OCI-LY7 (cell line): ENCODE measurements around the gene ADAMTS13. TPM values are rescaled to one million over a fixed set of nuclear protein-coding genes. Genes with fewer than 3 reads are reported as not detected.

ENCODE experiments used
- BruUV-seq: library from RNA; stranded (reverse); fragments of 400-500 nt; replicated peaks from 2 replicates; lab custom pipeline; 2021; lab: Mats Ljungman, UMichigan
- CTCF ChIA-PET: fragments of 300-600 bp; sonication (Branson Sonifier 250); formaldehyde crosslinking; loops from one replicate; lab custom pipeline; 2022; ENCODE audit warnings: antibody characterized with exemption; ENCODE audit not compliant: unreplicated experiment; lab: Charles Lee
- POLR2A ChIA-PET: fragments of 300-600 bp; sonication (Branson Sonifier 250); formaldehyde crosslinking; loops from one replicate; lab custom pipeline; 2022; ENCODE audit warnings: antibody characterized with exemption; lab: Charles Lee
- DNase-seq: peaks from one replicate; pipeline ENCODE4 v3.0.0-alpha.2; 2015; ENCODE audit warnings: low spot score
- H2AFZ ChIP-seq: fragments of 200-600 bp; sonication (generic), shearing (Covaris generic); 2 replicates; pipeline ENCODE4 v1.6.1; 2014; ENCODE audit warnings: mild to moderate bottlenecking, antibody characterized with exemption, low read length, moderate library complexity
- H3K27ac ChIP-seq: fragments of 200-600 bp; sonication (generic); 2 replicates; pipeline ENCODE4 v1.5.1; 2014; ENCODE audit warnings: mixed run types, low read depth, mild to moderate bottlenecking, moderate library complexity, low read length, inconsistent platforms; ENCODE audit not compliant: poor library complexity, severe bottlenecking
- H3K36me3 ChIP-seq: fragments of 200-600 bp; sonication (generic); 2 replicates; pipeline ENCODE4 v1.6.1; 2014; ENCODE audit warnings: mild to moderate bottlenecking, antibody characterized with exemption, low read length, moderate library complexity, mixed read lengths; ENCODE audit not compliant: insufficient read depth
- H3K4me1 ChIP-seq: fragments of 200-600 bp; sonication (generic); 2 replicates; pipeline ENCODE4 v1.5.1; 2014; ENCODE audit warnings: mild to moderate bottlenecking, low read length; ENCODE audit not compliant: insufficient read depth, poor library complexity, severe bottlenecking
- H3K4me2 ChIP-seq: fragments of 200-600 bp; sonication (generic); 2 replicates; pipeline ENCODE4 v1.6.1; 2014; ENCODE audit warnings: mild to moderate bottlenecking, low read length
- H3K4me3 ChIP-seq: fragments of 200-600 bp; sonication (generic); 2 replicates; pipeline ENCODE4 v1.5.1; 2014; ENCODE audit warnings: mild to moderate bottlenecking, low read depth, low read length; ENCODE audit not compliant: poor library complexity, severe bottlenecking
- H3K79me2 ChIP-seq: fragments of 200-600 bp; sonication (generic); 2 replicates; pipeline ENCODE4 v1.6.1; 2016; ENCODE audit warnings: low read depth, mild to moderate bottlenecking, low read length, moderate library complexity, mixed read lengths; ENCODE audit not compliant: insufficient read depth
- H3K9me2 ChIP-seq: fragments of 200-600 bp; sonication (generic); 2 replicates; pipeline ENCODE4 v1.6.1; 2016; ENCODE audit warnings: mild to moderate bottlenecking, low read length, mixed read lengths; ENCODE audit not compliant: insufficient read depth
- H3K9me3 ChIP-seq: fragments of 200-600 bp; sonication (generic); 2 replicates; pipeline ENCODE4 v1.6.1; 2014; ENCODE audit warnings: mild to moderate bottlenecking, mixed run types, low read length, mixed read lengths
- H4K20me1 ChIP-seq: fragments of 200-600 bp; sonication (generic); 2 replicates; pipeline ENCODE4 v1.6.1; 2014; ENCODE audit warnings: mild to moderate bottlenecking, antibody characterized with exemption, low read length, moderate library complexity, mixed read lengths; ENCODE audit not compliant: insufficient read depth
- CTCF ChIP-seq: fragments of 200-600 bp; sonication (generic); conservative IDR thresholded peaks from 2 replicates; pipeline ENCODE4 v1.5.1; 2014; ENCODE audit warnings: mild to moderate bottlenecking, antibody characterized with exemption, low read length, moderate library complexity, mixed read lengths
- EZH2phosphoT487 ChIP-seq: fragments of 200-600 bp; sonication (generic); IDR thresholded peaks from 2 replicates; pipeline ENCODE4 v1.6.1; 2018; ENCODE audit warnings: low read depth, borderline replicate concordance, mild to moderate bottlenecking, mixed run types, antibody characterized with exemption, low read length, moderate library complexity, mixed read lengths
- intact Hi-C: fragments of 100-400 bp; cut with micrococcal nuclease; formaldehyde crosslinking; loops from one replicate; pipeline ENCODE4 v1.10.0; 2022; ENCODE audit not compliant: unreplicated experiment
- total RNA-seq, 2 experiments: library from RNA; depleted of rRNA in 1 of 2; stranded (reverse); fragments of >200 nt in 1 of 2; shearing (Covaris generic) in 1 of 2; gene quantifications; 2 replicates each; pipeline ENCODE4 v1.2.3, GENCODE V29; 2014 to 2022

Gene ADAMTS13
- total RNA-seq, 2 experiments from 2014 or later, result 6.2 to 18.1 TPM

GRCh38 chr9:133379153-133380086 lies 42.7 kb upstream of the ADAMTS13 start:
- peaks cover 10% of the 10 kb centered on the region for H3K4me1 ChIP-seq
- 0 out of 2 replicates have a peak, but pooled peaks cover 7% of the 10 kb centered on the region for H3K9me3 ChIP-seq
- no peak overlapping the region for H2AFZ ChIP-seq
- H3K36me3 ChIP-seq, result no peaks in the 10 kb centered on the region
- no peak for TF ChIP-seq EZH2phosphoT487
- TF ChIP-seq CTCF, result no peak
- no peaks in the 10 kb centered on the region for H3K9me2 ChIP-seq
- ChIA-PET POLR2A (interaction anchor here (1.3 kb wide), 1 partner anchor 14 kb away, joined by 3 read pairs; no protein-coding TSS in a partner anchor), CTCF (no interaction called here)
- intact Hi-C loops, result no loop called here
- H3K79me2 ChIP-seq, result peaks cover 14% of the 10 kb centered on the region
- DNase-seq, result no peak
- no peak overlapping the region for H3K4me2 ChIP-seq
- H3K4me3 ChIP-seq, result no peak overlapping the region
- no TSS peak for BruUV-seq
- H3K27ac ChIP-seq, result no peak overlapping the region
- peaks cover 7% of the 10 kb centered on the region for H4K20me1 ChIP-seq

GRCh38 chr9:133380734-133381133 lies 41.4 kb upstream of the ADAMTS13 start:
- TF ChIP-seq CTCF (no peak), EZH2phosphoT487 (no peak)
- no peaks in the 10 kb centered on the region for H3K9me2 ChIP-seq
- no peaks in the 10 kb centered on the region for H3K36me3 ChIP-seq
- DNase-seq, result no peak
- CTCF ChIA-PET, result no interaction called here
- H3K4me2 ChIP-seq, result no peak overlapping the region
- intact Hi-C loops, result no loop called here
- H2AFZ ChIP-seq, result no peak overlapping the region
- H3K27ac ChIP-seq, result no peak overlapping the region
- no peak overlapping the region for H3K4me3 ChIP-seq
- H3K9me3 ChIP-seq, result 0 out of 2 replicates have a peak, but pooled peaks cover 7% of the 10 kb centered on the region
- BruUV-seq, result no TSS peak
- H3K4me1 ChIP-seq, result peaks cover 7% of the 10 kb centered on the region
- POLR2A ChIA-PET, result interaction anchor here (0.6 to 0.7 kb wide), 2 partner anchors 24 to 106 kb away, joined by 3 to 10 read pairs; no protein-coding TSS in a partner anchor
- peaks cover under 1% of the 10 kb centered on the region; the same call in 1 of the 2 replicates for H3K79me2 ChIP-seq
- H4K20me1 ChIP-seq, result no peaks in the 10 kb centered on the region
